Subcutaneous abdominal adipose tissue (tissue), 5 donors: Measurements from ENCODE around the gene CHRNA1.

Experiments used
- H3K27ac ChIP-seq: one replicate; pipeline ENCODE4 v1.7.0; 2013; ENCODE audit warnings: low read depth, mild to moderate bottlenecking, inconsistent platforms, low read length, moderate library complexity
- H3K27me3 ChIP-seq, 5 donors: one replicate each; pipeline ENCODE4 v1.7.0; 2013; ENCODE audit warnings: low read length in 5 of 5, inconsistent platforms in 1 of 5; ENCODE audit not compliant: control insufficient read depth in 5 of 5, insufficient read depth in 4 of 5
- H3K36me3 ChIP-seq, 5 donors: one replicate each; pipeline ENCODE4 v1.7.0; 2013; ENCODE audit warnings: low read length in 5 of 5; ENCODE audit not compliant: control insufficient read depth in 5 of 5, insufficient read depth in 5 of 5
- H3K4me1 ChIP-seq, 5 donors: one replicate each; pipeline ENCODE4 v1.7.0; 2013; ENCODE audit warnings: low read length in 5 of 5, mild to moderate bottlenecking in 3 of 5, moderate library complexity in 1 of 5; ENCODE audit not compliant: control insufficient read depth in 5 of 5, insufficient read depth in 5 of 5
- H3K4me3 ChIP-seq, 5 donors: one replicate each; pipeline ENCODE4 v1.7.0; 2013; ENCODE audit warnings: low read length in 5 of 5, low read depth in 1 of 5
- H3K9ac ChIP-seq, 5 donors: one replicate each; pipeline ENCODE4 v1.7.0; 2013; ENCODE audit warnings: low read length in 5 of 5, mild to moderate bottlenecking in 4 of 5, moderate library complexity in 3 of 5
- H3K9me3 ChIP-seq, 5 donors: one replicate each; pipeline ENCODE4 v1.7.0; 2013; ENCODE audit warnings: low read length in 5 of 5; ENCODE audit not compliant: control insufficient read depth in 5 of 5
- donor health status: healthy.
- donor health status: healthy.
- donor health status: healthy.
- donor health status: healthy.
- donor health status: healthy.

CHRNA1 gene

DNA sequence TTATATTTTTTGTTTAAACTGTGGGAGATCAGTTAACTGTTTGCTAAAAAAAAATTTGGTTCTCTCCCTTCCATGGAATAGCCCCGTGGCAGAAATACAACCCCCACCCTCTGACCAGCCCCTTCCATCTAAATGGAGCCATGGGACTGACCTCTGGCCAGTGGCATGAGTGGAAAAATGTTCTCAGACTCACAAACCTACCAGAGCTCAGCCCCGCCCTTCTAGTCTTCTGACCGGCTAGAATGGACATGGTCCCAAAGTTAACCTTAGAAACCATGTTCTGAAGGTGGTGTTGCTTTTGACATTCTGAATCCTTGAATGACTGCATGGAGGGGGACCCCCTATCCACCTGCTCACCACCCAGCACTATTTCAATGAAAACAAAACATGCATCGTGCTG lies 1.3 kb upstream of the CHRNA1 start:
- Histone ChIP-seq H3K9ac (no peak overlapping the region), H3K4me1 (no peaks in the 10 kb centered on the region), H3K4me3 (no peak overlapping the region), H3K36me3 (no peaks in the 10 kb centered on the region), H3K27me3 (peaks cover 0 to 3% (median 0%) of the 10 kb centered on the region in 5 donors), H3K27ac (no peak overlapping the region), H3K9me3 (no peaks in the 10 kb centered on the region)

DNA sequence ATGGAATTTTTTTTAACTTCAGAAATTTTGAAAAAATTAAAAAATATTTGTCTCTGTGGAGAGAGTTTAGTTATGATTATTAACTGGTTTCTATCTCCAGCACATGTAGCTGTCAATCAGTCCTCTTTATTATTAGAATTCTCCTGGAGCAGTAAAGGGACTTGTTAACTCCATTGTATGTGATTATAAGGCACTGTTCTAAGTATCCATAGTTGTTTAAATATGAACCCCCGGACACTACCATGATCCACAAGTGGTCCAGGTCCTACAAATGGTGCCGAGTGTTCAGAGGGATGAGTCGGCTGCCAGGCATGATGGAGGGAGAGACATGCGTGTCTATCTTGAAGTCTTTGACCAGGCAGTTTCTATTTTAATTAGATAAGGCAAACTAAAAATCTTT lies 492 bp downstream of the CHRNA1 start:
- Histone ChIP-seq H3K4me3 (no peak overlapping the region), H3K9me3 (no peaks in the 10 kb centered on the region), H3K9ac (no peak overlapping the region), H3K36me3 (no peaks in the 10 kb centered on the region), H3K27ac (no peak overlapping the region), H3K4me1 (no peaks in the 10 kb centered on the region), H3K27me3 (peaks cover 0 to 5% (median 0%) of the 10 kb centered on the region in 5 donors)

DNA sequence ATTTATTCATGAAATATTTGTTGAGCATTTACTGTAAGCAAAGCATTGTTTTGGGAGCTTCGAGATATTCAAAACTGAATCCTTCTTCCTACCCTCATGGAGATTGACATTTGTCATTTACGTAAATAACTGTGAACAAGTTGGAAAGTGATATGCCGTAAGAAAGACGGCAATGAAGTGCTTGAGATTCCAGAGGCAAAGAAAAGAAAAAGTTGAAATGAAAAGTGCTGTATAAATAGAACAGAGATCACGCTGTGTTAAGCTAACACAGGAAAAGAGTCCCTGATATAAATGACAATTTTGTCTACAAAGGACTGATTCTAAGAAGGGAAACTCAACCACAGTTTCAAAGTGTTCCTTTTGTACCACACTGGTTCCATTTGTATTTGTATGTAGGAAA lies 1.8 kb downstream of the CHRNA1 start:
- no peak overlapping the region for H3K4me3 ChIP-seq
- no peaks in the 10 kb centered on the region for H3K36me3 ChIP-seq
- H3K27ac ChIP-seq: no peak overlapping the region
- no peaks in the 10 kb centered on the region for H3K4me1 ChIP-seq
- no peaks in the 10 kb centered on the region for H3K9me3 ChIP-seq
- peaks cover 0 to 5% (median 0%) of the 10 kb centered on the region in 5 donors for H3K27me3 ChIP-seq
- no peak overlapping the region for H3K9ac ChIP-seq

DNA sequence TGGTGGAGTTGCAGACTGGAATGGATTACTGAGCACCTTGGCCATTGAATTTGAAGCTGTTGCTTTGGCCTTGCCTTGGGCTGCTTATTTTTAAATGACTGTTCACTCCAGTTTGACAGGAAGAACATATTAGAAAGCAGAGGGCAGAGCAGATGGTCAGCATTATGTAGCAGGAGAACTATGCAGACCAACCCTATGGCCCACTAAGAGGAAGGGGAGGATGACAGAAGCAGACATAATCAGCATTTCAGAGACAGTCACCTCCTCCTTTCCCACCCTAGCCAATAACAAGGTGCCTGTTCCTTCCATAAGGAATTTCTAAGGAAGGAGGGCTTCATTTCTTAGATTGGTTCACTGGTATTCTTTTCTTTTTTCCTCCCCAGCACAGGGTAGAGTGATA lies 2.4 kb downstream of the CHRNA1 start:
- Histone ChIP-seq H3K27me3 (peaks cover 0 to 5% (median 0%) of the 10 kb centered on the region in 5 donors), H3K4me3 (no peak overlapping the region), H3K9ac (no peak overlapping the region), H3K4me1 (no peaks in the 10 kb centered on the region), H3K36me3 (no peaks in the 10 kb centered on the region), H3K9me3 (no peaks in the 10 kb centered on the region), H3K27ac (no peak overlapping the region)

DNA sequence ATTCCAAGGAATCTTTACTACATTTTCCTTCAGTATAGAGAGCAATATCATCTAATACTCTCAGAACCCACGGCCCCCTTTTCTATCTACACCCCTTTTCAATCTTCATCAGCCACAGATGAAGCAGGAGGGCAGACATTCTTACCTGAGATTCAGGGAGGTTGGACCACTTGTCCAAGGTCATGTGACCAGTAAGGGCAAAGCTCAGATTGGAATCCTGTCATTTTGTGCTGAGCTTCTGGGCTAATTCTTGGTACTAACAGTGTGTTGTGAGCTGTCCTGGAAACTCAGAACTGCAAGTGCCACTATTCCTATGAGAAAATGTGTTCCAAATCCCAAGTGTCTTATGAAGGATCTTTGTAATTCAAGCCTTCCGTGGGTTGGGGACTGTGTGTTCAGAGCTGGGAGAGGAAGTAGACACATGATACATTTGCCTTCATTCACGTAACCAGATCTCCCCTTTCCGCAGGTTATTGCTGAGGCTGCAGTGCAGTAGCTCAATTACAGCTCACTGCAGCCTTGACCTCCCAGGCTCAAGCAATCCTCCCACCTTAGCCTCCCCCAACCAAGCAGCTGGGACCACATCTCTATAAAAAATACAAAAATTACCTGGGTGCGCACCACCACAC lies 3.3 kb downstream of the CHRNA1 start:
- H3K9me3 ChIP-seq: no peaks in the 10 kb centered on the region
- no peak overlapping the region for H3K4me3 ChIP-seq
- H3K9ac ChIP-seq: no peak overlapping the region
- no peak overlapping the region for H3K27ac ChIP-seq
- peaks cover 0 to 5% (median 0%) of the 10 kb centered on the region in 5 donors for H3K27me3 ChIP-seq
- no peaks in the 10 kb centered on the region for H3K36me3 ChIP-seq
- no peaks in the 10 kb centered on the region for H3K4me1 ChIP-seq

DNA sequence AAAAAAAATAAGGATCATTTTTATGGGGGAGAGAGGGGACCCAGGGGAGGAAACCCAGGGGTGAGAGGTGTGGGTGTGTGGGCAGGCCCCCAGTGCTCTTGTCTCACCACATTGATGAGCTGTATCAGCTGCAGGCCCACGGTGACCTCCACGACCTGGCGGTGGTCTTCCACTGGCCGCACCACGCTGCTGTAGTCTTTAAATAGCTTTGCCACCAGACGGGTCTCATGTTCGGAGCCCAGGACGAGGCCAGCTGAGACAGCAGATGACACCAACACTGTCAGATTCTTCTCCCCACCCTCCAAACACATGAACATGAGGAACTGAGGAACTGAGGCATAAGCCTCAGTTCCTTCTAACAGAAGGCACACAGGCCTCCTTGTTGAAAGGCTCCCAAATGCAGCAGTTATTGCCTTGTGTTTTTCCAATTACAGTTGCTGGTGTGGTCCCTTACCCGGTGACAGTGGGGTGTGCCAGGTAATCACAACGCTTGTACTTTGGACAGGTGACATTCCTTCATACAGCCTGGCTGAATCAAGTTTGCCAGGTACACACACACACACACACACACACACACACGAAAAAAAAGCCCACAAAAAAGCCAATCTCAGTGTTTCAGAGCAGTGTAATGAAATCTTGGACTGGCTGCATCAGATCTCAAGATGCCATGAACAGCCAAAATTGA lies 4.7 kb downstream of the CHRNA1 start:
- H3K27ac ChIP-seq: no peak overlapping the region
- H3K36me3 ChIP-seq: no peaks in the 10 kb centered on the region
- H3K9me3 ChIP-seq: no peaks in the 10 kb centered on the region
- no peaks in the 10 kb centered on the region for H3K4me1 ChIP-seq
- H3K27me3 ChIP-seq: peaks cover 0 to 5% (median 0%) of the 10 kb centered on the region in 5 donors
- H3K4me3 ChIP-seq: no peak overlapping the region
- no peak overlapping the region for H3K9ac ChIP-seq

DNA sequence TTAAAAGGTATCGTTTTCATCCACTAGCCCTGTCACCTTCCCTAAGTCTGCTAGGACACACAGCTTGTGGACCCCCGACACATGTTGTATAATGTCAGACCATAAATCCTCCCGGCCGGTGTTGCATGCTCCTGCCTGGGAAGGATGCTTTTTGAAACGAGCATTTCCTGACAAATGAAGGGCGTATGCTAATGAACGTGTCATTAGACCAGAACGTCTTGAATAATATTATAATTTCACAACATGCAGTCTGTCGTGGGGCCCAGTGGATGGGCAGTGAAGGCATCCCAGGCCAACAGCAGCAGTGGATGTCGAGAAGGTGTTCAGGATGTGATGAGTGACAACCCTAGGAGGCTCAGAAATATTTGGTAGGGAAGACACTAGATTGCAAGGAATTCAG lies 7.5 kb downstream of the CHRNA1 start:
- no peaks in the 10 kb centered on the region for H3K36me3 ChIP-seq
- H3K4me3 ChIP-seq: no peak overlapping the region
- H3K4me1 ChIP-seq: no peaks in the 10 kb centered on the region
- no peak overlapping the region for H3K27ac ChIP-seq
- peaks cover 0 to 3% (median 0%) of the 10 kb centered on the region in 5 donors for H3K27me3 ChIP-seq
- no peak overlapping the region for H3K9ac ChIP-seq
- H3K9me3 ChIP-seq: no peaks in the 10 kb centered on the region

DNA sequence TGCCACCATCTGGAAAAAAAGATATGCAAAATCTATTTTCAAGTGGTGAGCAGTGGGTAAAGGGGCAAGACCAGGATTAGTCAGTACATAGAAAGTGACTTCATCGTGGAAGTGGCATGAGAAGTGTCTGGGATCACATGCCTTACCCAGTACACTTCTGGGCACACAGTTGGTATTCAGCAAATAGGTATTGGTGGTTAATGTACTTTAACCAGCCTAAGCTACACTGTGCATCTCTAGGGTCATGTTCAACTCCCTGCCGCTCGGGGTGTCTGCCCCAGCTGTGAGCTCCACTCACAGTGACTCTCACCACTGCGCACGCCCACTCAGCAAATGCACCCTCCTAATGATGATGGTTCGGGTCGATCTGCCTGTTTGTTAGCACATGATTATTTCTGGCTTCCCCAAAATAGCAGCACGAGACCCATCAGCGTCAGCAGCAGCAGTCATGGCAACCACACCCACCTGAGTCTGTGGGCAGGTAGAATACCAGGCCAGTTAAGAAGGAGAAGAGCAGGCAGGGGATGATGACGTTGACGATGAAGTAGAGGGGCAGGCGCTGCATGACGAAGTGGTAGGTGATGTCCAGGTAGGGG lies 11.1 kb downstream of the CHRNA1 start:
- H3K4me3 ChIP-seq: no peak overlapping the region
- H3K4me1 ChIP-seq: peaks cover 0 to 9% (median 0%) of the 10 kb centered on the region in 5 donors
- no peak overlapping the region for H3K27ac ChIP-seq
- no peaks in the 10 kb centered on the region for H3K27me3 ChIP-seq
- no peak overlapping the region for H3K9ac ChIP-seq
- H3K36me3 ChIP-seq: no peaks in the 10 kb centered on the region
- no peaks in the 10 kb centered on the region for H3K9me3 ChIP-seq

DNA sequence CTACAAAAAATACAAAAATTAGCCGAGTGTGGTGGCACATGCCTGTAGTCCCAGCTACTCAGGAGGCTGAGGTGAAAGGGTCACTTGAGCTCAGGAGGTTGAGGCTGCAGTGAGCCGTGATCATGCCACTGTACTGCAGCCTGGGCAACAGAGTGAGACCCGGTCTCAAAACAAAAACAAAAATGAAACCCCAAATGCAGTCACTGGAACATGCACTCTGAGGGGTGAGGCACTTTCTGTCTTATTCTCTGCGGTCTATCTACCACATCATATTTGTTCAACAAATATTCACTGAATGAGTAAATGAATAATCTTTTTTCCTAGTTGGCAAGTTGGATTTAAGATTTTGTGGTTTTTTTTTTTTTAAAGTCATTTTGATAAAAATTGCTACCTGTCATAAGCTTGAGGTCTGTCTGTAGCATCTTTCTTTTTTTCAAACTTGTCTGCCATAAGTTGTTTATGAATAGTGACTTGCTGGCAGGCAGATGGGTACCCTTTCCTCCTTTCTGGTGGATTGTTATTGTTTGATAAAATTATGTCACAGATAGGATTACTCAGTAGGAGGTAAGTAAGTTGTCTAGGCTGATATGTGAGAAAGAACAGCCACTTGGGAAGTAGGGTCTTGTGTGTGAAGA lies 11.8 kb downstream of the CHRNA1 start:
- Histone ChIP-seq H3K27ac (no peak overlapping the region), H3K4me1 (peaks cover 0 to 9% (median 0%) of the 10 kb centered on the region in 5 donors), H3K36me3 (no peaks in the 10 kb centered on the region), H3K27me3 (no peaks in the 10 kb centered on the region), H3K4me3 (no peak overlapping the region), H3K9ac (no peak overlapping the region), H3K9me3 (no peaks in the 10 kb centered on the region)

DNA sequence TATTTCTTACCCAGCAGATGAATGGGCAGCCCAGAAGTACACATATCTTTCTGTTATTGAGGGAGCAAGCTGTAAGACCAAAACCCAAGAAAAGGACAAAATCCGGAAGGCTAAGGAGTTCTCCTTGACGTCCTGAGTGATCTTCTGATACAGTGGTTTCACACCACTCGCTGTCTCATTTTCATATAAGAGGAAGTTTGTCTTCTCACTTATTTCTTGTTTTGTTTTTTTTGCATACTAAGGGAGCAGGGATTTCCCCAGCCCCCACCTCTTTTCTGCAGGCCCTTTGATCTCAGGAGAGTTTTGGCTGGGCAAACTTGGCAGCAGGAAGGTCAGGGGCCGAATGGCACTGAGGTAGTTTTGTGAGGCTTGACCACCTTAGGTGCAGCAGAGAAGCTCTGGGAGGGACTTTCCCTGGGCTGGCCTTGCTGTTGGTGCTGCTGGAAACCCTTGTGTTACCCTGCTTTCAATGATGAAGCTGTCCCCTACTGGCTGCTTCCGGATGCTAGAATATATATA lies 13.3 kb downstream of the CHRNA1 start:
- Histone ChIP-seq H3K36me3 (no peaks in the 10 kb centered on the region), H3K9me3 (no peaks in the 10 kb centered on the region), H3K27me3 (no peaks in the 10 kb centered on the region), H3K27ac (no peak overlapping the region), H3K4me1 (peaks cover 0 to 9% (median 0%) of the 10 kb centered on the region in 5 donors), H3K4me3 (no peak overlapping the region), H3K9ac (no peak overlapping the region)
